Activated T-helper 2 cell treated with anti-CD3 and anti-CD28 coated beads, Interferon-gamma antibody, Interleukin-2, Interleukin-4, amounts not matched to agents 10 μg/mL and 5 μg/mL and 100 μg/mL, durations not matched to agents 14 hours and 24 hours and 36 hours (primary cell): ENCODE data around the gene ARHGAP25. TPM values are rescaled to one million over a fixed set of nuclear protein-coding genes. Genes with fewer than 3 reads are reported as not detected.

Experiments
- DNase-seq: peaks from one replicate; pipeline ENCODE4 v3.0.0; 2021; ENCODE audit warnings: low spot score
- H3K27ac Mint-ChIP-seq: one replicate; pipeline ENCODE4 v1.8.0; 2021; ENCODE audit warnings: mixed read lengths
- H3K27me3 Mint-ChIP-seq: one replicate; pipeline ENCODE4 v1.8.0; 2021; ENCODE audit warnings: low read depth, mixed read lengths
- H3K36me3 Mint-ChIP-seq: one replicate; pipeline ENCODE4 v1.8.0; 2021; ENCODE audit warnings: low read depth, mixed read lengths
- H3K4me1 Mint-ChIP-seq: one replicate; pipeline ENCODE4 v1.8.0; 2021; ENCODE audit warnings: low read depth, mixed read lengths
- H3K4me3 Mint-ChIP-seq: one replicate; pipeline ENCODE4 v1.8.0; 2021; ENCODE audit warnings: low read depth, mild to moderate bottlenecking, moderate library complexity, mixed read lengths
- H3K9me3 Mint-ChIP-seq: one replicate; pipeline ENCODE4 v1.8.0; 2021; ENCODE audit warnings: mixed read lengths
- intact Hi-C: fragments of 100-400 bp; cut with micrococcal nuclease; formaldehyde crosslinking; loops from one replicate; pipeline ENCODE4 v1.15.1; 2023
- total RNA-seq: library from RNA; stranded (reverse); gene quantifications from 2 replicates; pipeline ENCODE4 v1.2.3, GENCODE V29; 2022

Gene ARHGAP25
- total RNA-seq, 1 donor from 2014 or later: 41.3 TPM

GRCh38 chr2:68819556-68819955 is 84.9 kb downstream of the ARHGAP25 start:
- Mint-ChIP-seq H3K4me1 (no peaks in the 10 kb centered on the region), H3K36me3 (peaks cover 84% of the 10 kb centered on the region), H3K27ac (no peak overlapping the region), H3K27me3 (no peaks in the 10 kb centered on the region), H3K9me3 (no peaks in the 10 kb centered on the region), H3K4me3 (no peak overlapping the region)
- DNase-seq: no peak
- intact Hi-C loops: no loop called here

GRCh38 chr2:68822207-68822872 is 87.7 kb downstream of the ARHGAP25 start:
- Mint-ChIP-seq H3K9me3 (no peaks in the 10 kb centered on the region), H3K36me3 (peaks cover 88% of the 10 kb centered on the region), H3K27ac (no peak overlapping the region), H3K4me1 (no peaks in the 10 kb centered on the region), H3K27me3 (no peaks in the 10 kb centered on the region), H3K4me3 (no peak overlapping the region)
- no peak for DNase-seq
- intact Hi-C loops: no loop called here

- intact Hi-C loops: no loop called here
- Mint-ChIP-seq H3K27me3 (no peaks in the 10 kb centered on the region), H3K9me3 (no peaks in the 10 kb centered on the region), H3K4me3 (no peak overlapping the region), H3K36me3 (peaks cover 82% of the 10 kb centered on the region), H3K4me1 (peaks cover 22% of the 10 kb centered on the region), H3K27ac (no peak overlapping the region)
- DNase-seq: no peak
Observed at GRCh38 chr2:68824831-68825230, 90.2 kb downstream of the ARHGAP25 start.

GRCh38 chr2:68825866-68826265 is 91.3 kb downstream of the ARHGAP25 start:
- peaks cover 72% of the 10 kb centered on the region for H3K36me3 Mint-ChIP-seq
- intact Hi-C loops: no loop called here
- peaks cover 32% of the 10 kb centered on the region for H3K4me1 Mint-ChIP-seq

GRCh38 chr2:68827666-68828065 is 93.1 kb downstream of the ARHGAP25 start:
- intact Hi-C loops: loop anchor here (2.0 kb wide), 1 partner anchor 17 kb away; no protein-coding TSS in a partner anchor
- Mint-ChIP-seq H3K4me3 (no peak overlapping the region), H3K27ac (peak overlapping the region; percentile 27), H3K4me1 (peaks cover 50% of the 10 kb centered on the region), H3K9me3 (no peaks in the 10 kb centered on the region), H3K36me3 (peaks cover 56% of the 10 kb centered on the region), H3K27me3 (no peaks in the 10 kb centered on the region)
- no peak for DNase-seq

More at GRCh38 chr2:68825866-68826265, 91.3 kb downstream of the ARHGAP25 start:
- H3K27me3 Mint-ChIP-seq: no peaks in the 10 kb centered on the region
- H3K4me3 Mint-ChIP-seq: no peak overlapping the region
- DNase-seq: no peak
- no peak overlapping the region for H3K27ac Mint-ChIP-seq
- no peaks in the 10 kb centered on the region for H3K9me3 Mint-ChIP-seq

- DNase-seq: peak; percentile 74
- no peaks in the 10 kb centered on the region for H3K9me3 Mint-ChIP-seq
- peak overlapping the region; percentile 58 for H3K4me3 Mint-ChIP-seq
- H3K36me3 Mint-ChIP-seq: peaks cover 44% of the 10 kb centered on the region
- peak overlapping the region; percentile 88 for H3K27ac Mint-ChIP-seq
- intact Hi-C loops: loop anchor here (2.0 kb wide), 1 partner anchor 18 kb away; no protein-coding TSS in a partner anchor
- H3K27me3 Mint-ChIP-seq: no peaks in the 10 kb centered on the region
- peaks cover 63% of the 10 kb centered on the region for H3K4me1 Mint-ChIP-seq
Observed at GRCh38 chr2:68828887-68829708, 94.5 kb downstream of the ARHGAP25 start.

GRCh38 chr2:68829749-68830148 is 95.1 kb downstream of the ARHGAP25 start:
- no peak for DNase-seq
- Mint-ChIP-seq H3K27me3 (no peaks in the 10 kb centered on the region), H3K36me3 (peaks cover 37% of the 10 kb centered on the region), H3K4me3 (peak overlapping the region; percentile 58), H3K4me1 (peaks cover 66% of the 10 kb centered on the region), H3K9me3 (no peaks in the 10 kb centered on the region), H3K27ac (peak overlapping the region; percentile 88)
- intact Hi-C loops: loop anchor here (2.0 to 10.0 kb wide), 2 partner anchors 19 to 445 kb away; no protein-coding TSS in a partner anchor

- no peak for DNase-seq
- peaks cover 17% of the 10 kb centered on the region for H3K36me3 Mint-ChIP-seq
- no peaks in the 10 kb centered on the region for H3K27me3 Mint-ChIP-seq
- peak overlapping the region; percentile 41 for H3K4me3 Mint-ChIP-seq
- intact Hi-C loops: loop anchor here (1.0 to 10.0 kb wide), 2 partner anchors 61 to 447 kb away; no protein-coding TSS in a partner anchor
- H3K9me3 Mint-ChIP-seq: no peaks in the 10 kb centered on the region
- peaks cover 77% of the 10 kb centered on the region for H3K4me1 Mint-ChIP-seq
- H3K27ac Mint-ChIP-seq: peak overlapping the region; percentile 80
Observed at GRCh38 chr2:68831686-68832232, 97.1 kb downstream of the ARHGAP25 start.

GRCh38 chr2:68832233-68832869 is 97.7 kb downstream of the ARHGAP25 start:
- peaks cover 80% of the 10 kb centered on the region for H3K4me1 Mint-ChIP-seq
- H3K9me3 Mint-ChIP-seq: no peaks in the 10 kb centered on the region
- peak overlapping the region; percentile 41 for H3K4me3 Mint-ChIP-seq
- H3K27ac Mint-ChIP-seq: peak overlapping the region; percentile 80
- peaks cover 16% of the 10 kb centered on the region for H3K36me3 Mint-ChIP-seq
- intact Hi-C loops: loop anchor here (1.0 to 10.0 kb wide), 2 partner anchors 62 to 448 kb away; no protein-coding TSS in a partner anchor
- no peaks in the 10 kb centered on the region for H3K27me3 Mint-ChIP-seq
- no peak for DNase-seq

GRCh38 chr2:68833162-68833561 is 98.6 kb downstream of the ARHGAP25 start:
- H3K4me1 Mint-ChIP-seq: peaks cover 83% of the 10 kb centered on the region
- H3K9me3 Mint-ChIP-seq: no peaks in the 10 kb centered on the region
- DNase-seq: no peak
- no peak overlapping the region for H3K4me3 Mint-ChIP-seq
- H3K36me3 Mint-ChIP-seq: peaks cover 9% of the 10 kb centered on the region
- intact Hi-C loops: loop anchor here (10.0 kb wide), 1 partner anchor 448 kb away; no protein-coding TSS in a partner anchor
- no peak overlapping the region for H3K27ac Mint-ChIP-seq
- H3K27me3 Mint-ChIP-seq: no peaks in the 10 kb centered on the region

GRCh38 chr2:68834737-68835376 is 100.2 kb downstream of the ARHGAP25 start:
- Mint-ChIP-seq H3K4me1 (peaks cover 70% of the 10 kb centered on the region), H3K36me3 (no peaks in the 10 kb centered on the region), H3K9me3 (no peaks in the 10 kb centered on the region), H3K27me3 (no peaks in the 10 kb centered on the region), H3K4me3 (no peak overlapping the region), H3K27ac (no peak overlapping the region)
- intact Hi-C loops: loop anchor here (5.0 to 10.0 kb wide), 3 partner anchors 38 to 450 kb away; no protein-coding TSS in a partner anchor
- no peak for DNase-seq

GRCh38 chr2:68835621-68836020 is 101.0 kb downstream of the ARHGAP25 start:
- Mint-ChIP-seq H3K4me1 (peaks cover 66% of the 10 kb centered on the region), H3K4me3 (no peak overlapping the region), H3K36me3 (no peaks in the 10 kb centered on the region), H3K27me3 (no peaks in the 10 kb centered on the region), H3K9me3 (no peaks in the 10 kb centered on the region), H3K27ac (no peak overlapping the region)
- intact Hi-C loops: loop anchor here (2.0 to 10.0 kb wide), 4 partner anchors 38 to 451 kb away; no protein-coding TSS in a partner anchor
- DNase-seq: no peak
